GM23338 (cell line): Measurements from ENCODE around the gene PEDS1. TPM values are rescaled to one million over a fixed set of nuclear protein-coding genes. Genes with fewer than 3 reads are reported as not detected.

Experiments
- ATAC-seq: fragments of 200-7000 bp; cut with Tn5 transposase; 3 replicates; pipeline ENCODE4 v1.9.1; 2020
- DNase-seq: peaks from one replicate; pipeline ENCODE4 v3.0.0-alpha.2; 2015; ENCODE audit warnings: low spot score
- H2AFZ ChIP-seq: fragments of 200-600 bp; sonication (generic); 2 replicates; pipeline ENCODE4 v1.8.0; 2016; ENCODE audit warnings: antibody characterized with exemption, mild to moderate bottlenecking, moderate library complexity
- H3F3A ChIP-seq: fragments of 200-600 bp; sonication (generic); replicated peaks from 2 replicates; pipeline ENCODE4 v1.8.0; 2017; ENCODE audit warnings: antibody characterized with exemption, mixed run types, low read depth
- H3K27ac ChIP-seq: fragments of 200-600 bp; sonication (generic); 2 replicates; pipeline ENCODE4 v1.6.1; 2016; ENCODE audit warnings: low read depth
- H3K27me3 ChIP-seq: fragments of 200-600 bp; sonication (generic); 2 replicates; pipeline ENCODE4 v1.8.0; 2016; ENCODE audit warnings: mild to moderate bottlenecking, mixed run types, moderate library complexity; ENCODE audit not compliant: insufficient read depth
- H3K36me3 ChIP-seq: fragments of 200-600 bp; sonication (generic); 2 replicates; pipeline ENCODE4 v1.8.0; 2016; ENCODE audit warnings: mild to moderate bottlenecking; ENCODE audit not compliant: insufficient read depth
- H3K4me1 ChIP-seq: fragments of 200-600 bp; sonication (generic); 2 replicates; pipeline ENCODE4 v1.8.0; 2016; ENCODE audit warnings: mild to moderate bottlenecking, moderate library complexity; ENCODE audit not compliant: insufficient read depth
- H3K4me2 ChIP-seq: fragments of 200-600 bp; sonication (generic); 2 replicates; pipeline ENCODE4 v1.7.1; 2017; ENCODE audit warnings: mixed run types
- H3K4me3 ChIP-seq: fragments of 200-600 bp; sonication (generic); 2 replicates; pipeline ENCODE4 v1.6.1; 2016; ENCODE audit warnings: mixed run types
- H3K79me2 ChIP-seq: fragments of 200-600 bp; sonication (generic); replicated peaks from 2 replicates; pipeline ENCODE4 v1.8.0; 2017; ENCODE audit warnings: mild to moderate bottlenecking; ENCODE audit not compliant: insufficient read depth
- H3K9me2 ChIP-seq: fragments of 200-600 bp; sonication (generic); 2 replicates; pipeline ENCODE4 v1.8.0; 2017; ENCODE audit not compliant: insufficient read depth
- H4K20me1 ChIP-seq: fragments of 200-600 bp; sonication (generic); replicated peaks from 2 replicates; pipeline ENCODE4 v1.8.0; 2017; ENCODE audit warnings: mild to moderate bottlenecking; ENCODE audit not compliant: insufficient read depth
- H3K27ac Mint-ChIP-seq: 2 replicates; pipeline ENCODE4 v1.8.0; 2020; ENCODE audit warnings: inconsistent platforms, mild to moderate bottlenecking, moderate library complexity, mixed read lengths
- H3K27me3 Mint-ChIP-seq: 3 replicates; pipeline ENCODE4 v1.8.0; 2022; ENCODE audit warnings: low read depth, mild to moderate bottlenecking, moderate library complexity, mixed read lengths, inconsistent platforms; ENCODE audit not compliant: insufficient read depth, poor library complexity
- H3K36me3 Mint-ChIP-seq: 3 replicates; pipeline ENCODE4 v1.8.0; 2021; ENCODE audit warnings: low read depth, mild to moderate bottlenecking, inconsistent platforms, moderate library complexity, mixed read lengths
- H3K4me1 Mint-ChIP-seq: 3 replicates; pipeline ENCODE4 v1.8.0; 2020; ENCODE audit warnings: mild to moderate bottlenecking, inconsistent platforms, mixed read lengths
- H3K4me3 Mint-ChIP-seq: 3 replicates; pipeline ENCODE4 v1.8.0; 2021; ENCODE audit warnings: moderate library complexity, mild to moderate bottlenecking, inconsistent platforms, mixed read lengths
- H3K9me3 Mint-ChIP-seq: 3 replicates; pipeline ENCODE4 v1.8.0; 2020; ENCODE audit warnings: moderate library complexity, mild to moderate bottlenecking, inconsistent platforms, mixed read lengths
- CREB1 ChIP-seq: fragments of 250-450 bp; sonication (Bioruptor Pico); IDR thresholded peaks from 2 replicates; pipeline ENCODE4 v1.5.0; 2020; ENCODE audit warnings: low read depth, mild to moderate bottlenecking, moderate library complexity
- EZH2 ChIP-seq: fragments of 200-600 bp; sonication (generic); IDR thresholded peaks from one replicate; pipeline ENCODE4 v1.8.0; 2017; ENCODE audit warnings: antibody characterized with exemption, mild to moderate bottlenecking, low read depth; ENCODE audit not compliant: unreplicated experiment
- EZH2phosphoT487 ChIP-seq: fragments of 200-600 bp; sonication (generic); IDR thresholded peaks from one replicate; pipeline ENCODE4 v1.8.1; 2018; ENCODE audit warnings: antibody characterized with exemption; ENCODE audit not compliant: unreplicated experiment
- ZNF331 ChIP-seq: fragments of 250-450 bp; sonication (Bioruptor Pico); IDR thresholded peaks from 2 replicates; pipeline ENCODE4 v1.5.0; 2020; ENCODE audit warnings: low read depth, mild to moderate bottlenecking, moderate library complexity
- ZNF462 ChIP-seq: fragments of 250-450 bp; sonication (Bioruptor Pico); IDR thresholded peaks from 2 replicates; pipeline ENCODE4 v1.5.0; 2020; ENCODE audit warnings: mild to moderate bottlenecking, moderate library complexity
- polyA plus RNA-seq: library from polyadenylated mRNA; unstranded; fragments of >200 nt; fragmentation: Nextera tagmentation; extraction: Ambion mirVana; gene quantifications from 2 replicates; pipeline ENCODE4 v1.2.1, GENCODE V29; 2016
- total RNA-seq: library from RNA; depleted of rRNA; stranded (reverse); fragments of >200 nt; shearing (Covaris generic); gene quantifications from 2 replicates; pipeline ENCODE4 v1.2.3, GENCODE V29; 2014
- TF ChIP-seq, protein P1 (sequence below): IDR thresholded peaks from 2 replicates; pipeline ENCODE4 v1.6.1; 2016; ENCODE audit warnings: antibody characterized with exemption
- TF ChIP-seq, protein P2 (sequence below): IDR thresholded peaks from one replicate; pipeline ENCODE4 v1.6.1; 2018; ENCODE audit warnings: antibody characterized with exemption; ENCODE audit not compliant: unreplicated experiment
- TF ChIP-seq, protein P3 (sequence below), 2 experiments: fragments of 200-600 bp in 1 of 2; sonication (generic) in 1 of 2; conservative IDR thresholded peaks; 2 replicates each; pipeline versions ENCODE4 v1.5.1 to v1.6.1; 2016 to 2017; ENCODE audit warnings: antibody characterized with exemption in 2 of 2, low read depth in 2 of 2, mild to moderate bottlenecking in 2 of 2, moderate library complexity in 1 of 2

PEDS1 gene
- total and polyA plus RNA-seq, 2 experiments from 2014 or later, result 34.5 to 43.6 TPM

DNA sequence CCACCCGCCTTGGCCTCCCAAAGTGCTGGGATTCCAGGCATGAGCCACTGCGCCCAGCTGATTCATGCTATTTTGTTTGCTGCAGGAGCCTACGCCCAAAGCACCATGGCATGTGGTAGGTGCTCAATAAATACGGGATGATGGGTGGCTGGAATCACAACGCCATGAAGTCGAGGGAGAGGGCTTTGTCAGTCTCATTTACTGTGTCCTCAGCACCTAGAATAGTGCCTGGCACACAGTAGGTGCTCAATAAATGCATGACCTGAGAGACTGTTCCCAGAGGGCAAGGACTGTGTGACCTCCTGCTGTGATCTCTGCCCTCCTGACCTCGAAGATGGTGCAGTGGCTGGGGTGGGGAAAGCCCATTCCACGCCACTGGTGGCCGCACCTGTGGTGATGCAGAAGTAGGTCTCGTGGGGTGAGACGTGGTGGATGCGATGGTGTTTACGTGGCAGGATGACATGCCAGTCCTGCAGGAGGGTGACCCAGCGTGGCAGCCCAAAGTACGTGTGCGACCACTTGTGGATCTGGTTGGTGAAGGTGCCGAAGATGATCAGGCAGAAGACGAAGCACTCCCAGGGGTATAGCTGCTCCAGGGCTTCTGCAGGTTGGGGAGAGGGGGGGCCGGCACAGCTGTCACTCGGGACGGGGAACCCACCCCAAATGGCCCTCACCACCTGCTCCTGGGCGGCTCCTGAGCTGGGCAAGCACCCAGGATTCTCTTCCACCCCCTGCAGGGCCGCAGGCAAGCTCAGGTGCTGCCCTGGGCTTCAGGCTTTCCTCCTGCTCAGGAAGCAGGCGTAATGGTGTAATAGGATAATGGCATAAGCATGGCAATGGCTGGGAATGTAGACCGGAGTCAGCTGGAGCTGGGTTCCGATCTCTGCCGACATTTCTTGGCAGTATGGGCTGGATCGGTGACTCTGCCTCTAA, 25.7 kb downstream of the PEDS1 start:
- peaks cover 72% of the 10 kb centered on the region for H3K36me3 Mint-ChIP-seq
- Histone ChIP-seq H3K9me2 (no peaks in the 10 kb centered on the region), H3K4me1 (no peaks in the 10 kb centered on the region)

More for the DNA sequence above, 25.7 kb downstream of the PEDS1 start:
- Histone ChIP-seq H2AFZ (no peak overlapping the region), H4K20me1 (peaks cover 5% of the 10 kb centered on the region; the same call in 1 of the 2 replicates), H3K4me2 (no peak overlapping the region), H3K4me3 (no peak overlapping the region), H3K36me3 (no peaks in the 10 kb centered on the region; the same call in 1 of the 2 replicates), H3F3A (no peaks in the 10 kb centered on the region), H3K79me2 (no peaks in the 10 kb centered on the region), H3K27ac (no peak overlapping the region), H3K27me3 (no peaks in the 10 kb centered on the region)
- DNase-seq (no peak), ATAC-seq (no peak)
- peaks cover 4% of the 10 kb centered on the region; the same call in 2 of the 3 replicates for H3K4me1 Mint-ChIP-seq
- H3K27me3 Mint-ChIP-seq, result peaks cover 9% of the 10 kb centered on the region
- TF ChIP-seq, protein P1, sequence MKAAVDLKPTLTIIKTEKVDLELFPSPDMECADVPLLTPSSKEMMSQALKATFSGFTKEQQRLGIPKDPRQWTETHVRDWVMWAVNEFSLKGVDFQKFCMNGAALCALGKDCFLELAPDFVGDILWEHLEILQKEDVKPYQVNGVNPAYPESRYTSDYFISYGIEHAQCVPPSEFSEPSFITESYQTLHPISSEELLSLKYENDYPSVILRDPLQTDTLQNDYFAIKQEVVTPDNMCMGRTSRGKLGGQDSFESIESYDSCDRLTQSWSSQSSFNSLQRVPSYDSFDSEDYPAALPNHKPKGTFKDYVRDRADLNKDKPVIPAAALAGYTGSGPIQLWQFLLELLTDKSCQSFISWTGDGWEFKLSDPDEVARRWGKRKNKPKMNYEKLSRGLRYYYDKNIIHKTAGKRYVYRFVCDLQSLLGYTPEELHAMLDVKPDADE, result no peak
- TF ChIP-seq ZNF462 (CRISPR knock-in tag) (no peak), EZH2 (no peak), CREB1 (CRISPR knock-in tag) (no peak), EZH2phosphoT487 (no peak), ZNF331 (CRISPR knock-in tag) (no peak)
- TF ChIP-seq, protein P2, sequence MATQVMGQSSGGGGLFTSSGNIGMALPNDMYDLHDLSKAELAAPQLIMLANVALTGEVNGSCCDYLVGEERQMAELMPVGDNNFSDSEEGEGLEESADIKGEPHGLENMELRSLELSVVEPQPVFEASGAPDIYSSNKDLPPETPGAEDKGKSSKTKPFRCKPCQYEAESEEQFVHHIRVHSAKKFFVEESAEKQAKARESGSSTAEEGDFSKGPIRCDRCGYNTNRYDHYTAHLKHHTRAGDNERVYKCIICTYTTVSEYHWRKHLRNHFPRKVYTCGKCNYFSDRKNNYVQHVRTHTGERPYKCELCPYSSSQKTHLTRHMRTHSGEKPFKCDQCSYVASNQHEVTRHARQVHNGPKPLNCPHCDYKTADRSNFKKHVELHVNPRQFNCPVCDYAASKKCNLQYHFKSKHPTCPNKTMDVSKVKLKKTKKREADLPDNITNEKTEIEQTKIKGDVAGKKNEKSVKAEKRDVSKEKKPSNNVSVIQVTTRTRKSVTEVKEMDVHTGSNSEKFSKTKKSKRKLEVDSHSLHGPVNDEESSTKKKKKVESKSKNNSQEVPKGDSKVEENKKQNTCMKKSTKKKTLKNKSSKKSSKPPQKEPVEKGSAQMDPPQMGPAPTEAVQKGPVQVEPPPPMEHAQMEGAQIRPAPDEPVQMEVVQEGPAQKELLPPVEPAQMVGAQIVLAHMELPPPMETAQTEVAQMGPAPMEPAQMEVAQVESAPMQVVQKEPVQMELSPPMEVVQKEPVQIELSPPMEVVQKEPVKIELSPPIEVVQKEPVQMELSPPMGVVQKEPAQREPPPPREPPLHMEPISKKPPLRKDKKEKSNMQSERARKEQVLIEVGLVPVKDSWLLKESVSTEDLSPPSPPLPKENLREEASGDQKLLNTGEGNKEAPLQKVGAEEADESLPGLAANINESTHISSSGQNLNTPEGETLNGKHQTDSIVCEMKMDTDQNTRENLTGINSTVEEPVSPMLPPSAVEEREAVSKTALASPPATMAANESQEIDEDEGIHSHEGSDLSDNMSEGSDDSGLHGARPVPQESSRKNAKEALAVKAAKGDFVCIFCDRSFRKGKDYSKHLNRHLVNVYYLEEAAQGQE, result no peak
- TF ChIP-seq, protein P3, sequence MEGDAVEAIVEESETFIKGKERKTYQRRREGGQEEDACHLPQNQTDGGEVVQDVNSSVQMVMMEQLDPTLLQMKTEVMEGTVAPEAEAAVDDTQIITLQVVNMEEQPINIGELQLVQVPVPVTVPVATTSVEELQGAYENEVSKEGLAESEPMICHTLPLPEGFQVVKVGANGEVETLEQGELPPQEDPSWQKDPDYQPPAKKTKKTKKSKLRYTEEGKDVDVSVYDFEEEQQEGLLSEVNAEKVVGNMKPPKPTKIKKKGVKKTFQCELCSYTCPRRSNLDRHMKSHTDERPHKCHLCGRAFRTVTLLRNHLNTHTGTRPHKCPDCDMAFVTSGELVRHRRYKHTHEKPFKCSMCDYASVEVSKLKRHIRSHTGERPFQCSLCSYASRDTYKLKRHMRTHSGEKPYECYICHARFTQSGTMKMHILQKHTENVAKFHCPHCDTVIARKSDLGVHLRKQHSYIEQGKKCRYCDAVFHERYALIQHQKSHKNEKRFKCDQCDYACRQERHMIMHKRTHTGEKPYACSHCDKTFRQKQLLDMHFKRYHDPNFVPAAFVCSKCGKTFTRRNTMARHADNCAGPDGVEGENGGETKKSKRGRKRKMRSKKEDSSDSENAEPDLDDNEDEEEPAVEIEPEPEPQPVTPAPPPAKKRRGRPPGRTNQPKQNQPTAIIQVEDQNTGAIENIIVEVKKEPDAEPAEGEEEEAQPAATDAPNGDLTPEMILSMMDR (conservative IDR thresholded peaks at IDR 0.05; ENCODE audit: low read depth in 2 of 2), result no peak
- H3K4me3 Mint-ChIP-seq, result no peak overlapping the region
- H3K9me3 Mint-ChIP-seq, result peaks cover 2% of the 10 kb centered on the region; the same call in 1 of the 3 replicates
- no peak overlapping the region for H3K27ac Mint-ChIP-seq
